Uterus (tissue), 4 donors: ENCODE measurements around the gene PGLYRP1. TPM values are rescaled to one million over a fixed set of nuclear protein-coding genes. Genes with fewer than 3 reads are reported as not detected.

ENCODE experiments used
- DNase-seq, 2 donors: peaks; one replicate each; pipeline ENCODE4 v3.0.0-alpha.2; 2019 to 2020
- H3K27ac ChIP-seq, 2 donors: fragments of 200-600 bp; sonication (generic); 1 replicate in 1 of 2; 2 replicates in 1 of 2; pipeline ENCODE4 v1.5.1; 2016 to 2018
- H3K27me3 ChIP-seq, 2 donors: fragments of 200-600 bp; sonication (generic); one replicate each; pipeline ENCODE4 v1.5.1; 2018 to 2019; ENCODE audit warnings: control low read depth in 1 of 2
- H3K36me3 ChIP-seq, 2 donors: fragments of 200-600 bp; sonication (generic); one replicate each; pipeline ENCODE4 v1.5.1; 2019; ENCODE audit warnings: control low read depth in 1 of 2
- H3K4me1 ChIP-seq, 2 donors: fragments of 200-600 bp; sonication (generic); one replicate each; pipeline ENCODE4 v1.5.1; 2018 to 2019; ENCODE audit warnings: control low read depth in 1 of 2
- H3K4me3 ChIP-seq, 2 donors: fragments of 200-600 bp; sonication (generic); 1 replicate in 1 of 2; 2 replicates in 1 of 2; pipeline ENCODE4 v1.5.1; 2018 to 2019; ENCODE audit warnings: mild to moderate bottlenecking in 1 of 2
- H3K9me3 ChIP-seq, 2 donors: fragments of 200-600 bp; sonication (generic); one replicate each; pipeline ENCODE4 v1.5.1; 2019; ENCODE audit warnings: control low read depth in 1 of 2
- POLR2A ChIP-seq, 2 donors: fragments of 450-650 bp; IDR thresholded peaks; one replicate each; pipeline ENCODE4 v1.6.1; 2016; ENCODE audit warnings: antibody characterized with exemption in 2 of 2, mild to moderate bottlenecking in 1 of 2, moderate library complexity in 1 of 2
- intact Hi-C: fragments of 100-400 bp; cut with DNase I; formaldehyde crosslinking; loops from one replicate; pipeline ENCODE4 v1.15.1; 2023; ENCODE audit warnings: low total_unique reads
- total RNA-seq, 4 donors: library from RNA; depleted of rRNA in 3 of 4; stranded (reverse); fragments of >200 nt in 3 of 4; gene quantifications; one replicate each; pipeline versions ENCODE4 v1.1.0 to v1.2.4, GENCODE V29; 2014 to 2023
- TF ChIP-seq, protein P1 (sequence below), 4 experiments: fragments of 200-600 bp in 2 of 4; fragments of 450-650 bp in 2 of 4; sonication (generic) in 2 of 4; IDR thresholded peaks; one replicate each; pipeline ENCODE4 v1.5.1; 2016 to 2019; ENCODE audit warnings: antibody characterized with exemption in 4 of 4, mild to moderate bottlenecking in 2 of 4, moderate library complexity in 1 of 4
- donor health status: DM: yes; HTN: yes; CAD: no.

Gene PGLYRP1
- total RNA-seq, 4 donors from 2014 or later, result not detected

GRCh38 chr19:45996933-45997332 lies 25.9 kb downstream of the PGLYRP1 start:
- TF ChIP-seq, protein P1, sequence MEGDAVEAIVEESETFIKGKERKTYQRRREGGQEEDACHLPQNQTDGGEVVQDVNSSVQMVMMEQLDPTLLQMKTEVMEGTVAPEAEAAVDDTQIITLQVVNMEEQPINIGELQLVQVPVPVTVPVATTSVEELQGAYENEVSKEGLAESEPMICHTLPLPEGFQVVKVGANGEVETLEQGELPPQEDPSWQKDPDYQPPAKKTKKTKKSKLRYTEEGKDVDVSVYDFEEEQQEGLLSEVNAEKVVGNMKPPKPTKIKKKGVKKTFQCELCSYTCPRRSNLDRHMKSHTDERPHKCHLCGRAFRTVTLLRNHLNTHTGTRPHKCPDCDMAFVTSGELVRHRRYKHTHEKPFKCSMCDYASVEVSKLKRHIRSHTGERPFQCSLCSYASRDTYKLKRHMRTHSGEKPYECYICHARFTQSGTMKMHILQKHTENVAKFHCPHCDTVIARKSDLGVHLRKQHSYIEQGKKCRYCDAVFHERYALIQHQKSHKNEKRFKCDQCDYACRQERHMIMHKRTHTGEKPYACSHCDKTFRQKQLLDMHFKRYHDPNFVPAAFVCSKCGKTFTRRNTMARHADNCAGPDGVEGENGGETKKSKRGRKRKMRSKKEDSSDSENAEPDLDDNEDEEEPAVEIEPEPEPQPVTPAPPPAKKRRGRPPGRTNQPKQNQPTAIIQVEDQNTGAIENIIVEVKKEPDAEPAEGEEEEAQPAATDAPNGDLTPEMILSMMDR (IDR thresholded peaks at IDR 0.05), result no peak
- TF ChIP-seq POLR2A (IDR thresholded peaks at IDR 0.05), result no peak
- no peak for DNase-seq
- H3K4me1 ChIP-seq, result peaks cover 0 to 7% of the 10 kb centered on the region in 2 donors
- no peaks in the 10 kb centered on the region for H3K27me3 ChIP-seq
- no peak overlapping the region for H3K27ac ChIP-seq
- intact Hi-C loops, result no loop called here
- H3K36me3 ChIP-seq, result no peaks in the 10 kb centered on the region
- H3K4me3 ChIP-seq, result no peak overlapping the region
- H3K9me3 ChIP-seq, result no peaks in the 10 kb centered on the region

DNA sequence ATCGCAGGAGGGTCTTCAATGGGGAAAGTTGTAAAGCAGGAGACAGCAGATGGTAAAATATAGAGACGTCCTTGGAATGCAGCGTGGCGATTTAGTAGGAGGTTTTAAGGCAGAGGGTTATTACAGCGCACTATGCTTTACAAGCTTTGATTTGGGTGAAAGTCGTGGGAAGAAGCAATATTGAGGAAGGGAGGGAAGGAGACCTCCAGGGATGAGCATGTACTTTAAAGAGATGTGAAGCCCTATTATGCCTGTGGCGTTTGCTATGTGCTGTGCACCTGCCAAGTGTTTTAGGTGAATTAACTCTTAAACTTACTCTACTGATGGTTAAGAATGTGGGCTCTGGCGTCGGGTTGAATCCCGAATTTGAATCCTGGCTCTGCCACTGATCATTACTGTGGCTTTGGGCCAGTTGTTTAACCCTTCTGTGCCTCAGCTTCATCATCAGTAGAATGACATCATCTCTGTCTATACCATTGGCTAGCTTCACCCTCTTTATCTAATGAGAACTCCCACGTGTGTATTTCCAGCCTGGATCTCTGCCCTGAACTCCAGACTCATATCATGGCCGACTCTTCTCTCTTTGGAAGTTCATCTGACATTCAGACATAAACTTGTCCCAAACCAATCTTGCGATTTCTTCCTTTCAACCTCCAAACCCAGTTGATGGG lies 27.0 kb downstream of the PGLYRP1 start:
- H3K4me3 ChIP-seq, result peak overlapping the region; percentile 70 to 71
- H3K27ac ChIP-seq, result peak overlapping the region; percentile 31 to 76
- no peaks in the 10 kb centered on the region for H3K36me3 ChIP-seq
- H3K9me3 ChIP-seq, result no peaks in the 10 kb centered on the region
- intact Hi-C loops, result no loop called here
- no peak for TF ChIP-seq POLR2A (IDR thresholded peaks at IDR 0.05)
- TF ChIP-seq, protein P1 (IDR thresholded peaks at IDR 0.05), result no peak
- peaks cover 0 to 7% of the 10 kb centered on the region in 2 donors for H3K4me1 ChIP-seq
- H3K27me3 ChIP-seq, result no peaks in the 10 kb centered on the region
- DNase-seq, result no peak

DNA sequence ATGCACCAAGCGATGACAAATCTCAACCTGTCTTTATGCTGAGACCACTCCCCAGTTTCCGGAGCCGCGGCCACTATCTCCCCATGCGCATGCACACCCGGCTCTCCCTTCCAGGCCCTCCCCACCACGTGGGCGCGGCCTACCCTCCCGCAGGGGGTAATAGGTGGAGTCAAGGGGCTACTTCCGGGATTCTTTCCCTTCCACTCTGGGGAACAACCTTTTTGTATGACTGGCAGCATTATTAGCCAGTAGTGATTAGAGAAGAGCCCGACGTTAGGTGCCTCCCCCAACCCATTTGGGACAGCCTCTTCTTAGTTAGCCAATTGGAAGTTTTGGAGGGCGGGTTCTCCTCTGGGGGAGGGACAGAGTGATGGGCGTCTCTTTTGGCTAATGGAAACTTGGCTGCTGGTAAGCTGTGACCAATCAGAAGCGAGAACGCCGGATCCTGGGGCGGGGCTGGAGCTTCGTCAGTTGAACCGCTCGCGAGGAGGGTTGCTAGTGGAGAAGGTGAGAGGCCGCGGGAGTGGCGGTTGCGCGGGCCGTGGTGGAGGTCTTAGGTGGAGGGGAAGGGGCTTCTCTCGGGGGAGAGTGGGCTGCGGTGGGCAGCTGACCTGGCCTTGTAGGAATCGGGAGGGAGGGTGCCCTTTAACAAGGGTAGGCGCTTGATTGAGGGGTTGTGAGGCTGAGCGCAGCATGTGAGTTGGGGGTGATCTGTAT lies 27.7 kb downstream of the PGLYRP1 start, which contains the start of gene CCDC61:
CCDC61 (plus strand) TSS at position 470 of the 717 bp plus-strand sequence. CDS start 7,552 bp downstream, outside the sequence.
- H3K4me1 ChIP-seq, result no peaks in the 10 kb centered on the region
- intact Hi-C loops, result no loop called here
- peak; percentile 95 to 97 for DNase-seq
- H3K4me3 ChIP-seq, result peak within 1 kb of the TSS; percentile 70 to 71
- TF ChIP-seq, protein P1 (IDR thresholded peaks at IDR 0.05), result no peak
- peak; percentile 74 to 75 for TF ChIP-seq POLR2A (IDR thresholded peaks at IDR 0.05)
- peak within 1 kb of the TSS; percentile 31 to 76 for H3K27ac ChIP-seq
- H3K27me3 ChIP-seq, result no peaks in the 10 kb centered on the region
- no peaks in the 10 kb centered on the region for H3K9me3 ChIP-seq
- no peaks in the 10 kb centered on the region for H3K36me3 ChIP-seq

GRCh38 chr19:45994456-45994997 lies 28.3 kb downstream of the PGLYRP1 start:
- Histone ChIP-seq H3K27me3 (no peaks in the 10 kb centered on the region), H3K4me1 (no peaks in the 10 kb centered on the region), H3K4me3 (peak overlapping the region; percentile 25 to 42), H3K9me3 (no peaks in the 10 kb centered on the region), H3K27ac (peak overlapping the region in 1 of 2 donors; percentile 31), H3K36me3 (no peaks in the 10 kb centered on the region)
- intact Hi-C loops, result no loop called here
- no peak for DNase-seq
- TF ChIP-seq POLR2A (IDR thresholded peaks at IDR 0.05), result no peak
- TF ChIP-seq, protein P1 (IDR thresholded peaks at IDR 0.05), result no peak
